Endothelial cell of umbilical vein (primary cell): Measurements from ENCODE around the gene SLC6A9. TPM values are rescaled to one million over a fixed set of nuclear protein-coding genes. Genes with fewer than 3 reads are reported as not detected.

ENCODE experiments used
- BruUV-seq: library from RNA; stranded (reverse); fragments of 400-500 nt; replicated peaks from 2 replicates; lab custom pipeline; 2021; lab: Mats Ljungman, UMichigan
- CTCF ChIA-PET: fragments of 300-600, 350-600 bp; sonication (Branson Sonifier 250); formaldehyde crosslinking; loops from one replicate; lab custom pipeline; 2021; ENCODE audit warnings: antibody characterized with exemption, inconsistent platforms; lab: Charles Lee
- POLR2A ChIA-PET: fragments of 300-600, 350-600 bp; sonication (Branson Sonifier 250); formaldehyde crosslinking; loops from one replicate; lab custom pipeline; 2021; ENCODE audit warnings: antibody characterized with exemption, inconsistent platforms; lab: Charles Lee
- DNase-seq: peaks from one replicate; pipeline ENCODE4 v3.0.0-alpha.2; 2011; ENCODE audit warnings: low read depth, low spot score
- FAIRE-seq: peaks from 2 replicates; lab custom pipeline; 2011; peaks lifted over from hg19 to GRCh38; lab: Jason Lieb, UNC
- H2AFZ ChIP-seq: 2 replicates; pipeline ENCODE4 v1.6.0; 2012; ENCODE audit warnings: low read depth, low read length, control low read depth, inconsistent platforms
- H3K27ac ChIP-seq: 2 replicates; pipeline ENCODE4 v1.5.1; 2011; ENCODE audit warnings: low read depth, mild to moderate bottlenecking, control low read depth, low read length, moderate library complexity; ENCODE audit not compliant: insufficient read depth
- H3K27me3 ChIP-seq, 2 experiments: 2 replicates each; pipeline versions ENCODE4 v1.6.0 to v1.6.1; 2011; ENCODE audit warnings: low read length in 2 of 2, mixed read lengths in 1 of 2; ENCODE audit not compliant: control insufficient read depth in 2 of 2, insufficient read depth in 2 of 2
- H3K36me3 ChIP-seq, 2 experiments: 2 replicates in 1 of 2; 3 replicates in 1 of 2; pipeline ENCODE4 v1.5.1; 2011; ENCODE audit warnings: low read length in 2 of 2, mild to moderate bottlenecking in 1 of 2, moderate library complexity in 1 of 2; ENCODE audit not compliant: control insufficient read depth in 2 of 2, insufficient read depth in 2 of 2; ENCODE audit errors: extremely low read depth in 1 of 2
- H3K4me1 ChIP-seq: 3 replicates; pipeline ENCODE4 v1.5.1; 2011; ENCODE audit warnings: mild to moderate bottlenecking, low read length; ENCODE audit not compliant: control insufficient read depth, insufficient read depth; ENCODE audit errors: extremely low read depth
- H3K4me2 ChIP-seq: 2 replicates; pipeline ENCODE4 v1.6.1; 2011; ENCODE audit warnings: low read length, control low read depth, mixed read lengths; ENCODE audit not compliant: insufficient read depth
- H3K4me3 ChIP-seq, 3 experiments: fragments of 200-600 bp in 1 of 3; sonication (generic), shearing (Covaris generic) in 1 of 3; replicated peaks in 1 of 3; 2 replicates each; pipeline ENCODE4 v1.5.1; 2011 to 2016; ENCODE audit warnings: control low read depth in 3 of 3, low read length in 3 of 3, mild to moderate bottlenecking in 2 of 3, inconsistent platforms in 1 of 3, low read depth in 1 of 3, moderate library complexity in 1 of 3; ENCODE audit not compliant: insufficient read depth in 1 of 3
- H3K79me2 ChIP-seq: 2 replicates; pipeline ENCODE4 v1.6.0; 2012; ENCODE audit warnings: low read length, inconsistent platforms; ENCODE audit not compliant: control insufficient read depth, insufficient read depth
- H3K9ac ChIP-seq: replicated peaks from 2 replicates; pipeline ENCODE3; 2011; ENCODE audit warnings: low read length, control low read depth; ENCODE audit not compliant: insufficient read depth; ENCODE audit errors: extremely low read depth
- H3K9me1 ChIP-seq: replicated peaks from 3 replicates; pipeline ENCODE4 v1.6.0; 2011; ENCODE audit warnings: mild to moderate bottlenecking, low read length; ENCODE audit not compliant: control insufficient read depth, insufficient read depth; ENCODE audit errors: extremely low read depth
- H3K9me3 ChIP-seq: replicated peaks from 2 replicates; pipeline ENCODE4 v1.5.1; 2012; ENCODE audit warnings: low read length, inconsistent platforms; ENCODE audit not compliant: control insufficient read depth, insufficient read depth
- H4K20me1 ChIP-seq: replicated peaks from 2 replicates; pipeline ENCODE3; 2011; ENCODE audit warnings: mild to moderate bottlenecking, low read length; ENCODE audit not compliant: control insufficient read depth, insufficient read depth; ENCODE audit errors: extremely low read depth
- EZH2 ChIP-seq: IDR thresholded peaks from 2 replicates; pipeline ENCODE4 v1.6.1; 2012; ENCODE audit warnings: borderline replicate concordance, low read depth, mild to moderate bottlenecking, moderate library complexity, low read length, inconsistent platforms; ENCODE audit not compliant: severe bottlenecking
- FOS ChIP-seq: IDR thresholded peaks from 2 replicates; pipeline ENCODE4 v1.6.1; 2011; ENCODE audit warnings: mild to moderate bottlenecking, low read length, moderate library complexity, borderline replicate concordance; ENCODE audit not compliant: insufficient read depth
- JUN ChIP-seq: IDR thresholded peaks from 2 replicates; pipeline ENCODE4 v1.6.1; 2011; ENCODE audit warnings: borderline replicate concordance, low read depth; ENCODE audit not compliant: insufficient read length, insufficient read depth
- MYC ChIP-seq: IDR thresholded peaks from one replicate; pipeline ENCODE4 v1.6.1; 2011; ENCODE audit warnings: mild to moderate bottlenecking, low read depth, low read length
- POLR2AphosphoS5 ChIP-seq: IDR thresholded peaks from 2 replicates; pipeline ENCODE4 v1.6.1; 2012; ENCODE audit warnings: low read depth, mild to moderate bottlenecking, control low read depth, low read length, moderate library complexity; ENCODE audit not compliant: insufficient read depth
- dilution Hi-C: fragments of 300-500 bp; cut with MboI; formaldehyde crosslinking; loops from one replicate; pipeline ENCODE4 v1.15.0; 2019; ENCODE audit warnings: low sequenced_read_pairs; ENCODE audit not compliant: extremely low pct_ligation_motif_present
- intact Hi-C: fragments of 100-400 bp; cut with micrococcal nuclease; formaldehyde crosslinking; loops from one replicate; pipeline ENCODE4 v1.10.0; 2022
- polyA plus RNA-seq, 4 experiments: library from polyadenylated mRNA; depleted of rRNA in 3 of 4; stranded (reverse) in 3 of 4; unstranded in 1 of 4; fragments of >200 nt; gene quantifications; 2 replicates each; pipeline versions ENCODE4 v1.2.1 to v1.2.3, GENCODE V29; 2011 to 2012; ENCODE audit warnings: missing spikeins in 1 of 4
- total RNA-seq: library from RNA; stranded (reverse); gene quantifications from 2 replicates; pipeline ENCODE4 v1.2.3, GENCODE V29; 2021
- TF ChIP-seq, protein P1 (sequence below), 2 donors: IDR thresholded peaks; 1 replicate in 1 of 2; 2 replicates in 1 of 2; pipeline ENCODE4 v1.5.1; 2011; ENCODE audit warnings: low read length in 2 of 2, mild to moderate bottlenecking in 2 of 2, moderate library complexity in 2 of 2, control low read depth in 1 of 2, inconsistent platforms in 1 of 2, low read depth in 1 of 2; ENCODE audit not compliant: insufficient read depth in 1 of 2; ENCODE audit errors: extremely low read depth in 1 of 2
- TF ChIP-seq, protein P2 (sequence below): IDR thresholded peaks from 2 replicates; pipeline ENCODE4 v1.6.1; 2011; ENCODE audit not compliant: insufficient read depth, insufficient read length

The SLC6A9 gene
- total and polyA plus RNA-seq, 2 donors (not counting 3 experiments of a cell fraction or from before 2014, with no cell fraction given), result 0.80 to 1.5 TPM

- POLR2A ChIA-PET, result no interaction called here
- DNase-seq, result no peak
- CTCF ChIA-PET, result interaction anchor here (0.7 to 4.5 kb wide), 6 partner anchors 10 to 239 kb away, joined by 3 to 21 read pairs (median 5); no protein-coding TSS in a partner anchor
- Histone ChIP-seq H3K4me2 (no peak overlapping the region), H3K9me1 (no peaks in the 10 kb centered on the region), H3K4me1 (no peaks in the 10 kb centered on the region), H3K27me3 (no peaks in the 10 kb centered on the region), H3K36me3 (no peaks in the 10 kb centered on the region), H3K9ac (no peak overlapping the region), H2AFZ (no peak overlapping the region), H4K20me1 (no peaks in the 10 kb centered on the region), H3K9me3 (no peaks in the 10 kb centered on the region), H3K27ac (no peak overlapping the region), H3K4me3 (no peak overlapping the region), H3K79me2 (no peaks in the 10 kb centered on the region)
- dilution Hi-C loops, result no loop called here
- BruUV-seq, result no TSS peak
- TF ChIP-seq FOS, result no peak
- no peak for TF ChIP-seq POLR2AphosphoS5
- TF ChIP-seq, protein P1, sequence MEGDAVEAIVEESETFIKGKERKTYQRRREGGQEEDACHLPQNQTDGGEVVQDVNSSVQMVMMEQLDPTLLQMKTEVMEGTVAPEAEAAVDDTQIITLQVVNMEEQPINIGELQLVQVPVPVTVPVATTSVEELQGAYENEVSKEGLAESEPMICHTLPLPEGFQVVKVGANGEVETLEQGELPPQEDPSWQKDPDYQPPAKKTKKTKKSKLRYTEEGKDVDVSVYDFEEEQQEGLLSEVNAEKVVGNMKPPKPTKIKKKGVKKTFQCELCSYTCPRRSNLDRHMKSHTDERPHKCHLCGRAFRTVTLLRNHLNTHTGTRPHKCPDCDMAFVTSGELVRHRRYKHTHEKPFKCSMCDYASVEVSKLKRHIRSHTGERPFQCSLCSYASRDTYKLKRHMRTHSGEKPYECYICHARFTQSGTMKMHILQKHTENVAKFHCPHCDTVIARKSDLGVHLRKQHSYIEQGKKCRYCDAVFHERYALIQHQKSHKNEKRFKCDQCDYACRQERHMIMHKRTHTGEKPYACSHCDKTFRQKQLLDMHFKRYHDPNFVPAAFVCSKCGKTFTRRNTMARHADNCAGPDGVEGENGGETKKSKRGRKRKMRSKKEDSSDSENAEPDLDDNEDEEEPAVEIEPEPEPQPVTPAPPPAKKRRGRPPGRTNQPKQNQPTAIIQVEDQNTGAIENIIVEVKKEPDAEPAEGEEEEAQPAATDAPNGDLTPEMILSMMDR (IDR thresholded peaks at IDR 0.05; ENCODE audit: extremely low read depth in 1 of 2, insufficient read depth in 1 of 2, low read depth in 1 of 2, low read length in 2 of 2), result peak in 1 of 2 donors; percentile 26
- intact Hi-C loops, result loop anchor here (10.0 kb wide), 1 partner anchor 212 kb away; the partner anchor contains the start of gene DMAP1
- FAIRE-seq, result no peak
These were observed 28.6 kb downstream of the SLC6A9 start for GRCh38 chr1:44002606-44003157.

DNA sequence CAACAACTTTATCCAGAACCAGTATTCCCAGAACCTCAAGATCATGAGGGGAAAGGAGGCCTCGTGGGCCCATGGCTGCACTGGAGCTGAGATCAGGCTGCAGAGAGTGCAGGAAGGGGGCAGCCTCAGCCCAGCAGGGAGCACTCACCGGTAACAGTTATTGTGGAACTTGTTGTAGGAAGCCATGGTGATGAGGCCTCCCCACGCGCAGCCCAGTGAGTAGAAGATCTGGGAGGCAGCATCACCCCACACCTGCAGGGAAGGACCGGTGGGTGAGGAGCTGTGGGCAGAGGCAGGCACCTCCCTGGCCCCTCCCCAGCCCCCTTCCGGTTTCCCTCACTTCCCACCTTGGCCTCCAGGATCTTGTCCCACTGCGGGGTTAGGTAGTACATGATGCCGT is 29.1 kb downstream of the SLC6A9 start:
- Histone ChIP-seq H3K9me1 (no peaks in the 10 kb centered on the region), H3K27ac (no peak overlapping the region), H3K79me2 (no peaks in the 10 kb centered on the region), H3K9ac (no peak overlapping the region), H3K9me3 (no peaks in the 10 kb centered on the region), H3K4me3 (no peak overlapping the region), H3K4me1 (no peaks in the 10 kb centered on the region), H3K27me3 (no peaks in the 10 kb centered on the region), H3K36me3 (no peaks in the 10 kb centered on the region), H4K20me1 (no peaks in the 10 kb centered on the region), H3K4me2 (no peak overlapping the region), H2AFZ (no peak overlapping the region)
- intact Hi-C loops, result loop anchor here (10.0 kb wide), 1 partner anchor 213 kb away; the partner anchor contains the start of gene DMAP1
- dilution Hi-C loops, result no loop called here
- BruUV-seq, result no TSS peak
- ChIA-PET POLR2A (no interaction called here), CTCF (interaction anchor here (1.1 to 4.5 kb wide), 7 partner anchors 9 to 239 kb away, joined by 3 to 21 read pairs (median 4); no protein-coding TSS in a partner anchor)
- TF ChIP-seq EZH2 (no peak), FOS (no peak), JUN (no peak), MYC (no peak), POLR2AphosphoS5 (no peak)
- TF ChIP-seq, protein P1 (IDR thresholded peaks at IDR 0.05; ENCODE audit: extremely low read depth in 1 of 2, insufficient read depth in 1 of 2, low read depth in 1 of 2, low read length in 2 of 2), result no peak
- TF ChIP-seq, protein P2, sequence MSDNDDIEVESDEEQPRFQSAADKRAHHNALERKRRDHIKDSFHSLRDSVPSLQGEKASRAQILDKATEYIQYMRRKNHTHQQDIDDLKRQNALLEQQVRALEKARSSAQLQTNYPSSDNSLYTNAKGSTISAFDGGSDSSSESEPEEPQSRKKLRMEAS, result no peak
- no peak for FAIRE-seq
- no peak for DNase-seq
